Loucy (cell line): Measurements from ENCODE around the gene CEBPA.

Experiments used
- H2AFZ ChIP-seq: fragments of 200-600 bp; sonication (generic); 2 replicates; pipeline ENCODE4 v1.6.0; 2016; ENCODE audit warnings: antibody characterized with exemption, mild to moderate bottlenecking, low read length, moderate library complexity
- H3F3A ChIP-seq: fragments of 200-600 bp; 2 replicates; pipeline ENCODE4 v1.6.0; 2016; ENCODE audit warnings: antibody characterized with exemption, low read depth, mild to moderate bottlenecking
- H3K27me3 ChIP-seq: fragments of 200-600 bp; sonication (generic); 2 replicates; pipeline ENCODE4 v1.6.1; 2014; ENCODE audit warnings: low read length, mild to moderate bottlenecking; ENCODE audit not compliant: insufficient read depth, poor library complexity, severe bottlenecking
- H3K36me3 ChIP-seq: fragments of 200-600 bp; sonication (generic); 2 replicates; pipeline ENCODE4 v1.6.1; 2016; ENCODE audit warnings: low read length; ENCODE audit not compliant: insufficient read depth
- H3K4me1 ChIP-seq: fragments of 200-600 bp; sonication (generic); 2 replicates; pipeline ENCODE4 v1.5.1; 2014; ENCODE audit warnings: low read length, mild to moderate bottlenecking; ENCODE audit not compliant: insufficient read depth, poor library complexity, severe bottlenecking
- H3K4me2 ChIP-seq: fragments of 200-600 bp; sonication (generic); 2 replicates; pipeline ENCODE4 v1.6.0; 2014; ENCODE audit warnings: antibody characterized with exemption, low read length, low read depth, mild to moderate bottlenecking; ENCODE audit not compliant: poor library complexity, severe bottlenecking
- H3K4me3 ChIP-seq: fragments of 200-600 bp; sonication (generic); 2 replicates; pipeline ENCODE4 v1.5.1; 2014; ENCODE audit warnings: low read length, mild to moderate bottlenecking, mixed read lengths; ENCODE audit not compliant: poor library complexity, severe bottlenecking
- H3K79me2 ChIP-seq: fragments of 200-600 bp; sonication (generic); 2 replicates; pipeline ENCODE4 v1.6.1; 2014; ENCODE audit warnings: low read length; ENCODE audit not compliant: insufficient read depth
- H3K9ac ChIP-seq: fragments of 200-600 bp; sonication (generic); 2 replicates; pipeline ENCODE4 v1.6.0; 2014; ENCODE audit warnings: mild to moderate bottlenecking, low read depth, low read length, moderate library complexity; ENCODE audit not compliant: poor library complexity, severe bottlenecking
- H3K9me2 ChIP-seq: fragments of 200-600 bp; sonication (generic); replicated peaks from 2 replicates; pipeline ENCODE4 v1.6.1; 2016; ENCODE audit warnings: low read depth, low read length, mixed read lengths
- H3K9me3 ChIP-seq: fragments of 200-600 bp; sonication (generic); 2 replicates; pipeline ENCODE4 v1.6.1; 2014; ENCODE audit warnings: mild to moderate bottlenecking, antibody characterized with exemption, low read length, low read depth; ENCODE audit not compliant: insufficient read depth
- H4K20me1 ChIP-seq: fragments of 200-600 bp; sonication (generic); 2 replicates; pipeline ENCODE4 v1.6.0; 2014; ENCODE audit warnings: antibody characterized with exemption, low read length, mild to moderate bottlenecking; ENCODE audit not compliant: insufficient read depth, poor library complexity, severe bottlenecking
- EZH2phosphoT487 ChIP-seq: fragments of 200-600 bp; IDR thresholded peaks from 2 replicates; pipeline ENCODE4 v1.6.1; 2018; ENCODE audit warnings: antibody characterized with exemption, mild to moderate bottlenecking, moderate library complexity, borderline replicate concordance
- TF ChIP-seq, protein P1 (sequence below): fragments of 200-600 bp; sonication (generic); conservative IDR thresholded peaks from 2 replicates; pipeline ENCODE4 v1.5.1; 2014; ENCODE audit warnings: mild to moderate bottlenecking, antibody characterized with exemption, low read length

CEBPA gene

DNA sequence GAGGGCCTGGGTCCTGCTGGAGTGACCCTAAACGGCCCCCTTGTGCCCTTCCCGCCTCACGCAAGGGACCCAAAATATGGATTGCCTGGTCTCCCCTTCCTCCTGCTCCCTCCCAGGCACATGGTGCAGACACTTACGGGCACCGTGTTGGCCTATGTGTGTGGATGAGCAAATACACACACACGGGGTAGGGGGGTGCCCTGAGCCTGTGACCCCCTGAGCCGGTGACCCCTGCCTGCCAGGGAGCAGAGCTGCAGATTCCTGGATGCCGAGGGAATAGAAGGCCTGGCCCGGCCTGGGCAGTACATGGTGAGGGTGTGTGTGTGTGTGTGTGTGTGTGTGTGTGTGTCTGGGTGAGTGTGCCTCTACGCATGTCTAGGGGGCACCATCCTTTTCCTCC, 33.3 kb downstream of the CEBPA start:
- TF ChIP-seq, protein P1, sequence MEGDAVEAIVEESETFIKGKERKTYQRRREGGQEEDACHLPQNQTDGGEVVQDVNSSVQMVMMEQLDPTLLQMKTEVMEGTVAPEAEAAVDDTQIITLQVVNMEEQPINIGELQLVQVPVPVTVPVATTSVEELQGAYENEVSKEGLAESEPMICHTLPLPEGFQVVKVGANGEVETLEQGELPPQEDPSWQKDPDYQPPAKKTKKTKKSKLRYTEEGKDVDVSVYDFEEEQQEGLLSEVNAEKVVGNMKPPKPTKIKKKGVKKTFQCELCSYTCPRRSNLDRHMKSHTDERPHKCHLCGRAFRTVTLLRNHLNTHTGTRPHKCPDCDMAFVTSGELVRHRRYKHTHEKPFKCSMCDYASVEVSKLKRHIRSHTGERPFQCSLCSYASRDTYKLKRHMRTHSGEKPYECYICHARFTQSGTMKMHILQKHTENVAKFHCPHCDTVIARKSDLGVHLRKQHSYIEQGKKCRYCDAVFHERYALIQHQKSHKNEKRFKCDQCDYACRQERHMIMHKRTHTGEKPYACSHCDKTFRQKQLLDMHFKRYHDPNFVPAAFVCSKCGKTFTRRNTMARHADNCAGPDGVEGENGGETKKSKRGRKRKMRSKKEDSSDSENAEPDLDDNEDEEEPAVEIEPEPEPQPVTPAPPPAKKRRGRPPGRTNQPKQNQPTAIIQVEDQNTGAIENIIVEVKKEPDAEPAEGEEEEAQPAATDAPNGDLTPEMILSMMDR: no peak
- TF ChIP-seq EZH2phosphoT487: no peak
- Histone ChIP-seq H3K27me3 (no peaks in the 10 kb centered on the region), H3K79me2 (no peaks in the 10 kb centered on the region), H2AFZ (no peak overlapping the region), H3K4me1 (peaks cover 32% of the 10 kb centered on the region), H3K9ac (no peak overlapping the region), H3K9me3 (no peaks in the 10 kb centered on the region), H3K4me2 (no peak overlapping the region), H3F3A (no peaks in the 10 kb centered on the region), H3K36me3 (no peaks in the 10 kb centered on the region), H4K20me1 (no peaks in the 10 kb centered on the region), H3K4me3 (no peak overlapping the region), H3K9me2 (no peaks in the 10 kb centered on the region)

- H3K9me2 ChIP-seq: no peaks in the 10 kb centered on the region
- no peak overlapping the region for H3K4me3 ChIP-seq
- TF ChIP-seq EZH2phosphoT487: no peak
- TF ChIP-seq, protein P1: no peak
- H4K20me1 ChIP-seq: no peaks in the 10 kb centered on the region
- no peak overlapping the region for H3K9ac ChIP-seq
- no peaks in the 10 kb centered on the region for H3K36me3 ChIP-seq
- H3K79me2 ChIP-seq: no peaks in the 10 kb centered on the region
- H3K4me2 ChIP-seq: no peak overlapping the region
- H3F3A ChIP-seq: no peaks in the 10 kb centered on the region
- peaks cover 28% of the 10 kb centered on the region for H3K4me1 ChIP-seq
- H3K27me3 ChIP-seq: no peaks in the 10 kb centered on the region
- H2AFZ ChIP-seq: no peak overlapping the region
- H3K9me3 ChIP-seq: no peaks in the 10 kb centered on the region
These were observed 34.0 kb downstream of the CEBPA start for GRCh38 chr19:33268162-33268991.

GRCh38 chr19:33267706-33268105, 34.6 kb downstream of the CEBPA start:
- Histone ChIP-seq H3F3A (no peaks in the 10 kb centered on the region), H3K4me1 (peaks cover 30% of the 10 kb centered on the region), H4K20me1 (no peaks in the 10 kb centered on the region), H3K36me3 (no peaks in the 10 kb centered on the region), H3K27me3 (no peaks in the 10 kb centered on the region), H3K9ac (no peak overlapping the region), H3K9me3 (no peaks in the 10 kb centered on the region), H3K9me2 (no peaks in the 10 kb centered on the region), H3K4me3 (no peak overlapping the region), H3K4me2 (no peak overlapping the region), H3K79me2 (no peaks in the 10 kb centered on the region), H2AFZ (no peak overlapping the region)
- TF ChIP-seq EZH2phosphoT487: no peak
- TF ChIP-seq, protein P1: no peak
